Prostate gland (tissue), 2 donors: ENCODE results near the gene CHRNA9.

Experiments
- CTCF ChIP-seq, 4 experiments: fragments of 200-600 bp in 2 of 4; fragments of 450-650 bp in 2 of 4; sonication (generic) in 2 of 4; IDR thresholded peaks; 1 replicate in 3 of 4; 2 replicates in 1 of 4; pipeline ENCODE4 v1.5.1; 2016 to 2019; ENCODE audit warnings: antibody characterized with exemption in 4 of 4, mild to moderate bottlenecking in 2 of 4, moderate library complexity in 2 of 4
- POLR2A ChIP-seq: fragments of 450-650 bp; IDR thresholded peaks from one replicate; pipeline ENCODE4 v1.6.1; 2016; ENCODE audit warnings: antibody characterized with exemption, mild to moderate bottlenecking
- POLR2AphosphoS5 ChIP-seq: sonication (generic); formaldehyde crosslinking; IDR thresholded peaks from one replicate; pipeline ENCODE4 v1.6.1; 2017; ENCODE audit warnings: antibody characterized with exemption

GRCh38 chr4:40329805-40330204, 5.3 kb upstream of the CHRNA9 start:
- no peak for TF ChIP-seq CTCF (IDR thresholded peaks at IDR 0.05)
- no peak for TF ChIP-seq POLR2A
- TF ChIP-seq POLR2AphosphoS5, result no peak
